GM19467 (cell line): ENCODE measurements around the gene CABP4.

ENCODE experiments used
- ATAC-seq: cut with Tn5 transposase; IDR thresholded peaks from one replicate; pipeline ENCODE4 v1.9.1; 2021; ENCODE audit warnings: mild to moderate bottlenecking, moderate library complexity; ENCODE audit not compliant: unreplicated experiment

CABP4 gene

DNA sequence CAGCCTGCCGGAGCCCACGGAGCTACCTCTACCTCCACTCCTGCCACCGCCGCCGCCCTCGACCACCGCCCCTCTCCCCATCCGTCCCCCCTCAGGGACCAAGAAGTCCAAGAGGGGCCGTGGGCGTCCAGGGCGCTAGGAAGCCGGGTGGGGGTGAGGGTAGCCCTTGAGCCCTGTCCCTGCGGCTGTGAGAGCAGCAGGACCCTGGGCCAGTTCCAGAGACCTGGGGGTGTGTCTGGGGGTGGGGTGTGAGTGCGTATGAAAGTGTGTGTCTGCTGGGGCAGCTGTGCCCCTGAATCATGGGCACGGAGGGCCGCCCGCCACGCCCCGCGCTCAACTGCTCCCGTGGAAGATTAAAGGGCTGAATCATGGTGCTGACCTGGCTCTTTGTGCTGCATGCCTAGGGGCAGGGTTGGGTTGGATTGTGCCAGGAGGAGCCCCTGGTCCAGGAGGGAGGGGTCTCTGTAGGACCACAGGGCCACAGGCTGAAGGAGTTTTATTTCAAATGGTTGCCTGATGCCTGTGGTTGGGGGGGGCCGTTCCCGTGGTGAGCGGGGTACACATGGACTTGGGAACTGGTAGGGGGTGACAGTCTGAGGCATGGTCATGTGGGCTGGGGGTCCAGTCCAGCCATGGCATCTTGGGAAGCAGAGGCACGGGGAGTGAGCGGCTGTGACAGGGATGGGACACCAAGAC is 20.0 kb upstream of the CABP4 start:
- no peak for ATAC-seq

DNA sequence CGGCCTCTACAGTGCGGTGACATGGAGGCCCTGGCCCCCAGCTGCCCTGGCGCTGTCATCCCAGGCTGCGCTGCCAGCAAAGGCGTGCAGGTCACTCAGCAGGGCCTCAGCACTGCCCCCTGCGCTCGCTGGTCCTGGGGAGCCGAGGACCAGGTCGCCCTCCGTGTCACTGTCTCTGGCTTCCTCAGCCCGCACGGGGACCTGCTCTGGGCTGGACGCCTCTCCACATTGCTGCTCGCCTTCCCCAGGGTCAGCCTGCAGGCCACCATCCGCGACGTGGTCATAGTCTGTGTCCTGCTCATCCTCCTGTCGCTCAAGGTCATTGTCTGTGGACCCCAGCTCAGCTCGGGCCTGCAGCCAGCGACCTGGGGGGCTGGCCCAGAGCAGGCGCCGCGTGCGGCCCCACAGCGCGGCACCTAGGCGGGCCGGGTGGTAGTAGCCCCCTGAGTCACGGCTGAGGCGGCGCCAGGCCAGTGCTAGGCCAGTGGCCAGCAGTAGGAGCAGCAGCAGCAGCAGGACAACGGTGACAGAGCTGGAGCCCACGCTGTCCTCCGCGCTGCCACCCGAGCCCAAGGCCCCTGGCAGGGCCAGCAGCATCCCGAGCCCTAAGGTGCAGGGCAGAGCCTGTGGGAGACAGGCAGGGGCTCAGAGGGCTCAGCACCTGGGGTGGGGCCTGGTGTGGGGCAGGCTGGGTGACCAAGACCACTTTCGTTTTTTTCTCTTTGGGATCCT is 19.3 kb upstream of the CABP4 start:
- ATAC-seq = no peak

DNA sequence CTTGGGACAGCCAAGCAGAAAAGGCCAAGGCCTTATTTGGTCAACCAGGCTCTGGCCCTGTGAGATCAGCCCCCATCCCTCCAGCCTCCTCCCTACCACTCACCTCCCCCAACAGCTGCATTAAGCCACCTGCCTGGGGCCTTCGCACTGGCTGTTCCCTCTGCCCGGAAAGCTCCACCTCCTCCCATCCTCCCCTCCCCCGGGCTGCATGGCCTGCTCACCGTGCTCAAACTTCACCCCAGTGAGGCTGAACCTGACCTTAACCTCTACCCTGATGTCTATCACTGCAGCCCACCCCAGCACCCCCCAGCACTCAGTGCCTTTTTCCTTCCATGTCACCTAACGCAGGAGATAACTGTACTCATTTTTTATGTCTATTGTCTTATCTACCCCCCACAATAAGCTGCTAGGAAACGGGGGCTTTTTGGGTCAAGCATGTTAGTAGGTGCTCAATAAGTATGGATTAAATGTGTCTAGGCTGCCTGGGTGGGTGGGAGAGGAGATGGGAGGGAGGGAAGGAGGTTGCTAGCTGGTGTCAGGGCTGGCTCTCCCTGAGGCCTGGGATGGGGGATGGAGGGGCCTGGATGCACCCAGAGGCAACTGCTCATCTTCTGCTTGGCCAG is 18.6 kb upstream of the CABP4 start:
- ATAC-seq = no peak

DNA sequence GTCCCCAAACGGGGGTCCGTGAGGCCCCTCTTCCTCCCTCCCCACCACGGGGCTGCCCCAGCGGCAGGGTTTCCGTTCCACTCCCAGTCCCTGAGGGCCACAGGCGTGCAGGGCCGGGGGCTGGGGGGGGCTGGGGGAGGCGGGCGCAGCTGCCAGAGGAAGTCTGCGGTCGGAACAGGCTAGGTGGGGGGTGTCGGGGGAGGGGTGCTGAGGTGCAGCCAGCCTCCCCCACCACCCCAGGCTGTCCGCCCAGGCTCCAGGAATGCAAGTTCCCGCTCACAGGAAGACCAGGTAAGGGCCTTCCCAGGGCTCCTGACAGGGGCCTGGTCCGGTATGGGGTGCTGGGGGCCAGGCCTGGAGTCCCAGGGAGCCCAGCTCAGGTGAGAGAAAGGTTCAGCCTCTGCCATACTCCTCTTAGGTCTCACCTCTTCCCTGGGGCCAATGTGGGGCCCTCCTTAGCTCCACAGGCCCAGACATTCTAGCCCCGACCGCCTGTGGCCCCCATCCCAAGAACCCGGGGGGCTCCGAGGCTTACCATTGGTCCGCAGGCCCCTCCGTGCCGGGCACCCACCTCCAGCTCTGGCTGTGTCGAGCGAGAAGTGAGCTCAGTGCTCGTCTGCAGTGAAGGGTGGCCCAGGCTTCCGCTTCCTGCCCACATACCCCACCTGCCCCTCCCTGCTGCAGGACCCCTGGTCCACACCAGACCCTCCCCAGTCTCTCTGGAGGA is 17.9 kb upstream of the CABP4 start, which contains the start of gene PTPRCAP:
TSS of gene PTPRCAP (minus strand) at position 601 of the 727 bp plus-strand sequence. CDS start at position 538, 63 bp downstream.
- no peak for ATAC-seq

- ATAC-seq = no peak
Measured at GRCh38 chr11:67437809-67438157, 17.4 kb upstream of the CABP4 start.

GRCh38 chr11:67438158-67438902 is 16.8 kb upstream of the CABP4 start:
- ATAC-seq = no peak

DNA sequence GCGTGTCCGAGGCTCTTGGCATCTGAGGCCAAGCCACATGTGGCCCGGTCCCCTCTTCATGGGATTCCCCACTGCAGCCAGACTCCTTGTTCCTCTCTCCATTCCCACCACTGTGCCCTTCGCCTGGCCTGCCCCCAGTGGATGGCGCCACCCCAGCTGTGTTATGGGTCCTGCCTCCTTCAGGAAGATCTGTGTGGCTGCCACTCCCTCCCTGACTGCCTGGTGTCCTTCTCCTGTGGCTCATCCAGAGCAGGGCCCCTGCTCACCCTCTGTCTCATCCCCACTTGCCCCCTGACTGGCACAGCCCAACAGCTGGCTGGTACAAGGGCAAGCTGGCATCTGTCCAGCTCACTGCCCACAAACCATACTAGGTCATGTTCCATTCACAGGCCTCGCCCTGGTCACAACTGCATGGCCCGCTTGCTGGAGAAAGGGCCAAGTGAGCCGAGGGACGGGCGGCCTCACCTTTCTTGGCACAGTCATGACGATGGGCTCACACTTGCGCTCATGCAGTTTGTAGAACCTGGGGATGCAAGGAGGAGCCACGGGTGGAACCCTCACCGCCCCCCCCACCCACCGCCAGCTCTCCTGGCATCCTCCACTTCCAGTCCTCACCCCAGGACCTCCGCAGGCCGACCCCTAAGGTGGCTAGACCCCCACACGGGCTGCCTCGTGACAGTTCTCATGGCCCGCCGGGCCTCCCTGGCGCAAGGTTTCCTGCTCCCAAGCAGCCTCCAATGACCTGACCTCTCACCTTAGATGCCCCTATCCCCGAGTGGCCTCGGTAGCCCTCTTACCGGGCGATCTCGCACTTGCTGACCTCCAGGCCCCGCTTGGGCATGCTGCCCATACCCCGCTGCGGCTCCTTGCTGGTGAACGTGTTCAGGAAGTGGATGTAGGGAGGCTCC is 15.6 kb upstream of the CABP4 start:
- ATAC-seq = no peak

DNA sequence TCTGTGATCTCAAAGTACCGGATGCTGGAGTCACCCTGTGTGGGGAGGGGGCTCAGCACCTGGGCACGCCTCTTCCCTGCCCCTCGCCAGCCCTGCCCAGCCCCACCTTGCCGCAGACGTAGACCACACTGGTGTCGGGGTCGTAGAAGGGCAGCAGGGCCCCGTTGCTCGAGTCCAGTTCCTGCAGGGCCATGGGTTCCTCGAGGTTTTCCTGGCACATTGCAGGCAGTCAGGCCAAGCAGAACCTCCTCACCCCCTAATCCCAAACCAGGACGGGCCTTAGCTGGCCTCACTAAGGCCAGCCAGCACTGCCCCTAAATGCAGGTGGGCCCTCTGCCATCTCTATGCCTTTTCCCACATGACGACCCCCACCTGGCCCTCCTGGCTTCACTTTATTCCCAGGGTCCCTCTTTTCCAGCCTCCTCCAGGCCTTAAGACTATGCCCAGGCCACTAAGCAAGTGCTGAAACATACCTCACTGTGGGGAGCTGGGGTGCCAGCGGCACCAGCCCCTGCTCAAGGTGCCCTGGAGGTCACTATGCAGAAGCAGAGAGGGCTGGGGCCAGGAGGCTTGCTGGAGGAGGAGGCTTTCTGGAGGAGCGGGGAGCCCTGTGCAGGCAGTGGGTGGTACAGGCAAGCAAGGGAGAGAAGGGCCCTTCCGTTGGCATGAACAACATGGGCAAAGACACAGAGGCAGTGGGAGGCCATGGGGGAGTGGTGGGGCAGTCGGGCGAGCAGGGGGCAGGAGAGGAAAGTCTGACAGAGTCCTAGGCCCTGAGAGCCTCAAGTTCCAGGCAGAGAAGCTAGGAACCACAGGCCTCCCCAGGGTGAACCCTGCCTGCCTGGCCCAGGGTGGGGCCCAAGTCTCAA is 14.7 kb upstream of the CABP4 start:
- ATAC-seq = no peak

- ATAC-seq = no peak
Measured at GRCh38 chr11:67441098-67441563, 14.0 kb upstream of the CABP4 start.

DNA sequence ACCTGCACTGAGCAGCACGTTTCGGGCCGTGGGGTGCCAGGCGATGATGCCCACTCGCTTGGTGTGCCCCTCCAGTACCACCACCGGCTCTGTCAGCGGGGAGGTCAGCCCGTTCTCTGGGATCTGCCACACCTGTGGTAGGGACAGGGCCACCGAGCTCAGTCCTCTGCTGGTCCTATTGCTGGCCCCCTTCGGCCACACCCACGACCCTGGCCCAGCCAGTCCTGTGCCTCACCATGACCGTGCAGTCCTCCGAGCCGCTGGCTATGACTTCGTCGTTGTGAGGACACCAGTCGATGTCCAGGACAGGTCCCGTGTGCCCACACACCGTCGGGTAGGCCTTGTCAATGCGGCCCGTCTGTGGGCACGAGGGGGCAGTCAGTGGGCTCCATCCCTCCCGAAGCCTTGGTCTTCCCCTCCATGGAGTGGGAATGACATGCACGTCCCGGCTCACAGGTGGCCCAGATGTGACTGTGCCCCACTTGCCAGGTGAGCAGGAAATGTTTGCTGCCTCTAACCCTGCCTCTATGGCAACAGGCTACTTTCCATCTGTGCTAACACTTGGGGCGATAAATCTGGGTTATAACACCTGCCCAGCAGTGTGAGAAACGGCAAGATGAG is 13.3 kb upstream of the CABP4 start:
- no peak for ATAC-seq

- ATAC-seq = no peak
Measured at GRCh38 chr11:67442504-67443404, 12.4 kb upstream of the CABP4 start.

GRCh38 chr11:67445515-67445914 is 9.6 kb upstream of the CABP4 start:
- ATAC-seq = no peak

DNA sequence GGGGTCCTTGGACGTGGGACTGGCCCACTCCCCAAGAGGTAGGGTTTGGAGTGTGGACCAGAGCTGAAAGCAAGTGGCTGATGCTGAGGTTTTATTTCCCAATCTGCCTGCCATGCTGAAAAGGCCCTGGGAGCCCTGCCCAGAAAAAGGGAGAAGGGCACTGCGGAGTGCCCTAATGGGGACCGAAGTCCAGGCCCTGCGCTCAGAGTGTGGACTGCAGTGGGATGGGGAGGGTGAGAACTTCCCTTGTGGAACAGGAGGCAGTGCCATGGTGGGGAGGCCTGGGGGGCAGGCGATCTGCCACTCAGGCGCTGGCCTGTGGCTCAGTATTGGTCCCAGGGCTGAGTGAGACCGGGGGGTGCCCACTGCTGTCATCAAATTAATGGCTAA is 6.9 kb upstream of the CABP4 start:
- ATAC-seq = no peak

- ATAC-seq = no peak
Measured at GRCh38 chr11:67449116-67449844, 5.9 kb upstream of the CABP4 start.

DNA sequence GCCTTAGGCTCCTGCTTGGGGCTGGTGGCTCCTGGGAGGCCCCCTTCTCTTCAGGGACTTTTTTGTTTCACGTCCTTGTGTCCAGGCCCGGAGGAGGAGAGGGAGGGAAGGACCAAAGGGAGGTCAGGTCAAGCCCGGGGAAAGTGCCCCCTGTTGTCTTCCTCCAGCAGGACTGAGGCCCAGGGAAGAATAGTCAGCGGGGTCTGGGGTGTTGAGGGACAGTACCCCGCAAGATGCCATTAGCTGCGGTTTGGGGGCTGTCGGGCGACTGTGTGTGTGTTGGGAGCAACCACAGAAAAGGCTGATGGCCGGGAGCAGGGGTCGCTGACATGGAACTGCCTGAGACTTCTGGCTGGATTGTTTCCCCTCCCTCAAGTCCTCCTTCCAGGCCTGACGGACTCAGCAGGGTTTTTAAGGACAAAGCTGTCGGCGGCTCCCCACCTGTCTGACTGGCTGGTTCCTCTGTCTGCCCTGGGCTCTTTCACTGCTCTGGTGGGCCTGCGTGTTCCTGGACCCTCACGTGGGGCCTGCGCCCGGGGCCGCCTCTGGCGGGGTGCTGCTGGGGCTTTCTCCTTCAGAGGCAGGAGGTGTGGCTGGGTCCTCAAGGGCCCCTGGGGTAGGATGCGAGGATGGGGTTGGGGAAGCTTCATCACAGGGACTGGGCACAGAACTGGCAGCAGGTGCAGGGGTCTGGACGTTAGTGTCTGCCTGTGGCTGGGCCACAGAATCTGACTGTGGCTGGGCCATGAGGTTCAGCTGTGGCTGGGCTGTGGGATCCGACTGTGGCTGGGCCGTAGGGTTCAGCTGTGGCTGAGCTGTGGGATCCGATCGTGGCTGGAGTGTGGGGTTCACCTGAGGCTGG is 4.1 kb upstream of the CABP4 start:
- no peak for ATAC-seq

DNA sequence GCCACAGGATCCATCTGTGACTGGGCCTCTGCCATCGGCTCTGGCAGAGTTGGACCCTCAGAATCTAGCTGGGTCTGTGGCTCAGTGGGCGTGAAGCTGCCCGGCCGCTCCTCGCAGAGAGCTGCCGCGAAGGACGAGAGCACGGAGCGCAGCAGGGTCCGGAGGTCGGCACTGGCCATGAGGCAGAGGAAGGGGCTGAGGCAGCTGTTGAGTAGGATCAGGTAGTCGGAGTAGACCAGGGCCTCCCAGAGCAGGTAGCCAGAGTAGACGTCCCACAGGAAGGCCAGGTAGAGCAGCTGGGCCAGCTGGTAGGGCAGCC is 3.5 kb upstream of the CABP4 start:
- ATAC-seq = no peak
